GM12878 (cell line): Measurements from ENCODE around the gene TSEN54. TPM values are rescaled to one million over a fixed set of nuclear protein-coding genes. Genes with fewer than 3 reads are reported as not detected.

ENCODE experiments used
- ATAC-seq: fragments of 200-7000 bp; cut with Tn5 transposase; 3 replicates; pipeline ENCODE4 v1.9.1; 2020; ENCODE audit warnings: mild to moderate bottlenecking, moderate library complexity
- BruUV-seq: library from RNA; stranded (reverse); fragments of 400-500 nt; replicated peaks from 2 replicates; lab custom pipeline; 2021; lab: Mats Ljungman, UMichigan
- CTCF ChIA-PET: fragments of 300-600 bp; sonication (Branson Sonifier 250); formaldehyde crosslinking; extraction: SDS; loops from one replicate; lab custom pipeline; 2021; ENCODE audit warnings: inconsistent platforms; lab: Yijun Ruan, JAX
- POLR2A ChIA-PET: fragments of 350-600 bp; formaldehyde crosslinking; extraction: SDS; loops from one replicate; lab custom pipeline; 2021; ENCODE audit warnings: inconsistent platforms; lab: Charles Lee
- RAD21 ChIA-PET: fragments of 300-600 bp; sonication (Branson Sonifier 250); formaldehyde crosslinking; loops from one replicate; lab custom pipeline; 2023; ENCODE audit warnings: antibody characterized with exemption; ENCODE audit not compliant: unreplicated experiment; lab: Charles Lee
- SMC1A ChIA-PET: fragments of 300-600 bp; sonication (Branson Sonifier 250); formaldehyde crosslinking; loops from one replicate; lab custom pipeline; 2023; ENCODE audit not compliant: unreplicated experiment, uncharacterized antibody; lab: Charles Lee
- DNase-seq: peaks from one replicate; pipeline ENCODE4 v3.0.0-alpha.2; 2011; ENCODE audit warnings: low read depth, low spot score
- FAIRE-seq: peaks from 3 replicates; lab custom pipeline; 2011; peaks lifted over from hg19 to GRCh38; lab: Jason Lieb, UNC
- H2AFZ ChIP-seq: 2 replicates; pipeline ENCODE4 v1.6.0; 2011; ENCODE audit warnings: low read depth, low read length, control low read depth; ENCODE audit not compliant: control insufficient read depth
- H3K27ac ChIP-seq: 2 replicates; pipeline ENCODE4 v1.5.1; 2011; ENCODE audit warnings: control low read depth; ENCODE audit not compliant: control insufficient read depth, insufficient read depth
- H3K27me3 ChIP-seq, 2 experiments: replicated peaks in 1 of 2; 2 replicates each; pipeline versions ENCODE4 v1.6.0 to v1.6.1; 2011; ENCODE audit warnings: low read length in 1 of 2; ENCODE audit not compliant: control insufficient read depth in 2 of 2, insufficient read depth in 2 of 2
- H3K36me3 ChIP-seq, 2 experiments: 2 replicates each; pipeline ENCODE4 v1.5.1; 2011; ENCODE audit warnings: low read length in 1 of 2; ENCODE audit not compliant: control insufficient read depth in 2 of 2, insufficient read depth in 2 of 2
- H3K4me1 ChIP-seq: 2 replicates; pipeline ENCODE4 v1.6.1; 2011; ENCODE audit warnings: mild to moderate bottlenecking, low read length, moderate library complexity, mixed read lengths; ENCODE audit not compliant: control insufficient read depth, insufficient read depth
- H3K4me2 ChIP-seq: 2 replicates; pipeline ENCODE4 v1.6.0; 2011; ENCODE audit warnings: control low read depth; ENCODE audit not compliant: control insufficient read depth, insufficient read depth
- H3K4me3 ChIP-seq: fragments of 200-600 bp; sonication (generic); 2 replicates; pipeline ENCODE4 v1.5.1; 2016
- H3K79me2 ChIP-seq: 2 replicates; pipeline ENCODE4 v1.6.0; 2011; ENCODE audit warnings: low read length; ENCODE audit not compliant: control insufficient read depth, insufficient read depth
- H3K9ac ChIP-seq: 2 replicates; pipeline ENCODE4 v1.8.0; 2011; ENCODE audit warnings: low read length, control low read depth, mixed read lengths; ENCODE audit not compliant: control insufficient read depth, insufficient read depth
- H3K9me3 ChIP-seq: replicated peaks from 3 replicates; pipeline ENCODE4 v1.5.1; 2011; ENCODE audit warnings: mild to moderate bottlenecking, low read length; ENCODE audit not compliant: control insufficient read depth, insufficient read depth
- H4K20me1 ChIP-seq: 2 replicates; pipeline ENCODE4 v1.6.0; 2011; ENCODE audit not compliant: control insufficient read depth, insufficient read depth
- CEBPB ChIP-seq, 2 experiments: fragments of 150-350 bp in 1 of 2; IDR thresholded peaks; 2 replicates each; pipeline ENCODE4 v1.6.1; 2012 to 2014; ENCODE audit warnings: low read depth in 2 of 2, low read length in 2 of 2, borderline replicate concordance in 1 of 2, inconsistent platforms in 1 of 2
- CHD2 ChIP-seq: IDR thresholded peaks from 2 replicates; pipeline ENCODE4 v1.6.1; 2011; ENCODE audit warnings: low read depth, low read length, improper control_type of control experiment, borderline replicate concordance
- FOXK2 ChIP-seq: fragments of 450-650 bp; IDR thresholded peaks from 2 replicates; pipeline ENCODE4 v1.6.1; 2017; ENCODE audit warnings: mild to moderate bottlenecking, moderate library complexity
- NR2C2 ChIP-seq: IDR thresholded peaks from 2 replicates; pipeline ENCODE4 v1.6.1; 2011; ENCODE audit warnings: borderline replicate concordance, low read depth; ENCODE audit not compliant: control insufficient read depth, insufficient read length
- POLR2A ChIP-seq: IDR thresholded peaks from 2 replicates; pipeline ENCODE4 v1.6.1; 2011; ENCODE audit warnings: low read depth, mild to moderate bottlenecking, low read length
- SUZ12 ChIP-seq: fragments of 200-600 bp; sonication (generic); IDR thresholded peaks from one replicate; pipeline ENCODE4 v1.6.1; 2018; ENCODE audit warnings: antibody characterized with exemption, mild to moderate bottlenecking; ENCODE audit not compliant: unreplicated experiment
- WRNIP1 ChIP-seq: IDR thresholded peaks from 2 replicates; pipeline ENCODE4 v1.6.1; 2011; ENCODE audit warnings: low read depth, low read length, improper control_type of control experiment, borderline replicate concordance
- ZZZ3 ChIP-seq: IDR thresholded peaks from 2 replicates; pipeline ENCODE4 v1.6.1; 2011; ENCODE audit warnings: low read depth; ENCODE audit not compliant: control insufficient read depth, insufficient read length
- WGBS: methylation state at CpG from one replicate; pipeline ENCODE4 v1.1.6; 2016; ENCODE audit warnings: low lambda C conversion rate; ENCODE audit not compliant: insufficient replicate concordance, insufficient coverage; ENCODE audit errors: missing lambda C conversion rate; 5-methylcytosine and 5-hydroxymethylcytosine counted together
- in situ Hi-C: fragments of 300-500 bp; cut with MboI; formaldehyde crosslinking; loops from 9 replicates; pipeline ENCODE4 v1.14.3; 2018; ENCODE audit warnings: mixed read lengths
- intact Hi-C: fragments of 100-400 bp; cut with micrococcal nuclease; formaldehyde crosslinking; loops from one replicate; pipeline ENCODE4 v1.14.2; 2022; ENCODE audit not compliant: unreplicated experiment
- polyA plus RNA-seq, 11 experiments: library from polyadenylated mRNA; depleted of rRNA in 4 of 11; unstranded in 6 of 11; stranded (reverse) in 5 of 11; fragments of >200 nt; fragmentation: Nextera tagmentation in 4 of 11; fragmentation: Illumina TruSeq in 1 of 11; extraction: Ambion mirVana in 4 of 11; extraction: Trizol in 1 of 11; gene quantifications; 1 replicate in 1 of 11; 2 replicates in 10 of 11; pipeline versions ENCODE4 v1.2.1 to v1.2.3, GENCODE V29; 2011 to 2016; ENCODE audit warnings: inconsistent platforms in 2 of 11, missing spikeins in 2 of 11, low read depth in 1 of 11
- total RNA-seq, 4 experiments: library from RNA; depleted of rRNA in 3 of 4; stranded (reverse); fragments of >200 nt in 3 of 4; fragmentation: Illumina TruSeq in 1 of 4; extraction: Trizol in 1 of 4; gene quantifications; 2 replicates each; pipeline versions ENCODE4 v1.2.1 to v1.2.3, GENCODE V29; 2013 to 2021
- TF ChIP-seq, protein P1 (sequence below): fragments of 450-650 bp; formaldehyde crosslinking; IDR thresholded peaks from 2 replicates; pipeline ENCODE4 v1.4.0; 2022; ENCODE audit warnings: mild to moderate bottlenecking, moderate library complexity
- TF ChIP-seq, protein P2 (sequence below): fragments of 450-650 bp; IDR thresholded peaks from 2 replicates; pipeline ENCODE4 v1.6.1; 2017; ENCODE audit warnings: low read depth, mild to moderate bottlenecking, moderate library complexity
- TF ChIP-seq, protein P3 (sequence below): fragments of 450-650 bp; IDR thresholded peaks from 2 replicates; pipeline ENCODE4 v1.6.1; 2017; ENCODE audit warnings: mild to moderate bottlenecking, low read depth, inconsistent platforms; ENCODE audit not compliant: poor library complexity, severe bottlenecking
- TF ChIP-seq, protein P4 (sequence below): IDR thresholded peaks from 2 replicates; pipeline ENCODE4 v1.6.1; 2012; ENCODE audit warnings: low read length, inconsistent platforms

The TSEN54 gene
- total and polyA plus RNA-seq, 10 of the 15 experiments (the other 5 are each of a cell fraction or from before 2014, with no cell fraction given) = 7.1 to 48.0 (median 41.1) TPM

DNA sequence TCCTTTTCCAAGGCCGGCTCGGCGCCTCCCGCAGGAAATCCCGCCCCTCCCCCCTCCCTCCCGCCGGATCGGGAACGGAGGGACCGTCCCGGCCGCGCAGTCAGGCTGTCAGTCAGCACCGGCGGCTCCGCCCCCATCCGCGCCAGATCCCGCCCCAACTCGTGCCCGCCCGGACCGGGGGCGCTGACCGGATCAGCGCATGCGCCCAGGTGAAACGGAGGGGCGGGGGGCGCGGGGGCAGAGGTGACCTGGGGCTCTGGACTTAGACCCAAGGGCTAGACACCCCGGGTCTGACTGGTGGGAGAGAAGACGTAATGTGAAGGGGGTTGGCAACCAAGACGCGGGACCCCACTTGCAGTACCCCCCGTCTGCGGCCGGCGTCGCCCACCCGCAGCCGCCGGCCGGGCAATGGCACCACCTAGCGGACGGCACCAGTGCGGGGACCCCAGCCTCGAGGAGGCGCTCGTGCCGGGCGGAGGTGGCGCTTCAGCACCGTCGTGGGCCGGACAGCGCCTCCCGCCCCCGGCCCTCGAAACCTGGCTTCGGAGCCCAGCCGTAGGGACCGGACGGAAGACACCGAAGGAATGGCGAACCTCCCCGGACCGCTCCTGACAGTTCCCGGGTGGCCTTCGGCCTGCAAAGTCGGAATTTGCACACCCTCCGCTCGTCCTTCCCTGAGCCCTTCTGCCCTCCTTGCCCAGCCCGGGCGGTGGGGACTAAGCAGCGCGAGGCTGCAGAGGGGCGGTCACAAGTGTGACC lies 653 bp upstream of the TSEN54 start, which contains the start of gene CASKIN2:
CASKIN2 (minus strand) TSS at position 42 of the 759 bp plus-strand sequence. CDS start 1,733 bp downstream, outside the sequence.
- ChIA-PET RAD21 (interaction anchor here (0.7 to 1.8 kb wide), 16 partner anchors 10 to 245 kb away, joined by 3 to 14 read pairs (median 4); partner anchors contain the start of genes GRB2, LLGL2, MIF4GD and SMIM5), POLR2A (interaction anchor here (0.6 to 1.4 kb wide), 7 partner anchors 10 to 453 kb away, joined by 3 to 4 read pairs (median 3); partner anchors contain the start of genes LLGL2 and WBP2), CTCF (interaction anchor here (0.6 to 2.1 kb wide), 17 partner anchors 8 to 245 kb away, joined by 3 to 21 read pairs (median 5); partner anchors contain the start of genes LLGL2, MIF4GD, MYO15B and SLC25A19), SMC1A (interaction anchor here (1.0 to 1.8 kb wide), 8 partner anchors 9 to 219 kb away, joined by 3 to 8 read pairs (median 4); partner anchors contain the start of genes LLGL2 and TMEM94)
- Histone ChIP-seq H2AFZ (peak within 1 kb of the TSS; percentile 94), H3K4me1 (peaks cover 20% of the 10 kb centered on the region), H3K27me3 (no peaks in the 10 kb centered on the region), H3K36me3 (no peaks in the 10 kb centered on the region; a peak in 1 of 4 replicates), H3K4me2 (peak within 1 kb of the TSS; percentile 100), H3K27ac (peak within 1 kb of the TSS; percentile 10; the same call in 1 of the 2 replicates), H3K4me3 (peak within 1 kb of the TSS; percentile 90), H3K9me3 (no peaks in the 10 kb centered on the region), H4K20me1 (no peaks in the 10 kb centered on the region), H3K79me2 (peaks cover 14% of the 10 kb centered on the region), H3K9ac (peak within 1 kb of the TSS; percentile 44; the same call in 1 of the 2 replicates)
- peak; percentile 61 for FAIRE-seq
- in situ Hi-C loops (no loop called here), intact Hi-C loops (loop anchor here (1.0 to 10.0 kb wide), 3 partner anchors 73 to 251 kb away; partner anchors contain the start of genes GGA3 and MRPS7)
- 2% methylated on average over 57 of the region's 78 CpGs for WGBS
- peak; percentile 71 for ATAC-seq
- peak; percentile 30 for DNase-seq
- no TSS peak for BruUV-seq
- TF ChIP-seq NR2C2 = no peak
- TF ChIP-seq, protein P1, sequence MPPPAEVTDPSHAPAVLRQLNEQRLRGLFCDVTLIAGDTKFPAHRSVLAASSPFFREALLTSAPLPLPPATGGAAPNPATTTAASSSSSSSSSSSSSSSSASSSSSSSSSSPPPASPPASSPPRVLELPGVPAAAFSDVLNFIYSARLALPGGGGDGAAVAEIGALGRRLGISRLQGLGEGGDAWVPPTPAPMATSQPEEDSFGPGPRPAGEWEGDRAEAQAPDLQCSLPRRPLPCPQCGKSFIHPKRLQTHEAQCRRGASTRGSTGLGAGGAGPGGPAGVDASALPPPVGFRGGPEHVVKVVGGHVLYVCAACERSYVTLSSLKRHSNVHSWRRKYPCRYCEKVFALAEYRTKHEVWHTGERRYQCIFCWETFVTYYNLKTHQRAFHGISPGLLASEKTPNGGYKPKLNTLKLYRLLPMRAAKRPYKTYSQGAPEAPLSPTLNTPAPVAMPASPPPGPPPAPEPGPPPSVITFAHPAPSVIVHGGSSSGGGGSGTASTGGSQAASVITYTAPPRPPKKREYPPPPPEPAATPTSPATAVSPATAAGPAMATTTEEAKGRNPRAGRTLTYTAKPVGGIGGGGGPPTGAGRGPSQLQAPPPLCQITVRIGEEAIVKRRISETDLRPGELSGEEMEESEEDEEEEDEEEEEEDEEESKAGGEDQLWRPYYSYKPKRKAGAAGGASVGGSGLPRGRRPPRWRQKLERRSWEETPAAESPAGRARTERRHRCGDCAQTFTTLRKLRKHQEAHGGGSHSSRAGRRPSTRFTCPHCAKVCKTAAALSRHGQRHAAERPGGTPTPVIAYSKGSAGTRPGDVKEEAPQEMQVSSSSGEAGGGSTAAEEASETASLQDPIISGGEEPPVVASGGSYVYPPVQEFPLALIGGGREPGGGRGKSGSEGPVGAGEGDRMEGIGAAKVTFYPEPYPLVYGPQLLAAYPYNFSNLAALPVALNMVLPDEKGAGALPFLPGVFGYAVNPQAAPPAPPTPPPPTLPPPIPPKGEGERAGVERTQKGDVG = no peak
- TF ChIP-seq, protein P2, sequence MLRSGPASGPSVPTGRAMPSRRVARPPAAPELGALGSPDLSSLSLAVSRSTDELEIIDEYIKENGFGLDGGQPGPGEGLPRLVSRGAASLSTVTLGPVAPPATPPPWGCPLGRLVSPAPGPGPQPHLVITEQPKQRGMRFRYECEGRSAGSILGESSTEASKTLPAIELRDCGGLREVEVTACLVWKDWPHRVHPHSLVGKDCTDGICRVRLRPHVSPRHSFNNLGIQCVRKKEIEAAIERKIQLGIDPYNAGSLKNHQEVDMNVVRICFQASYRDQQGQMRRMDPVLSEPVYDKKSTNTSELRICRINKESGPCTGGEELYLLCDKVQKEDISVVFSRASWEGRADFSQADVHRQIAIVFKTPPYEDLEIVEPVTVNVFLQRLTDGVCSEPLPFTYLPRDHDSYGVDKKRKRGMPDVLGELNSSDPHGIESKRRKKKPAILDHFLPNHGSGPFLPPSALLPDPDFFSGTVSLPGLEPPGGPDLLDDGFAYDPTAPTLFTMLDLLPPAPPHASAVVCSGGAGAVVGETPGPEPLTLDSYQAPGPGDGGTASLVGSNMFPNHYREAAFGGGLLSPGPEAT = no peak
- TF ChIP-seq, protein P3, sequence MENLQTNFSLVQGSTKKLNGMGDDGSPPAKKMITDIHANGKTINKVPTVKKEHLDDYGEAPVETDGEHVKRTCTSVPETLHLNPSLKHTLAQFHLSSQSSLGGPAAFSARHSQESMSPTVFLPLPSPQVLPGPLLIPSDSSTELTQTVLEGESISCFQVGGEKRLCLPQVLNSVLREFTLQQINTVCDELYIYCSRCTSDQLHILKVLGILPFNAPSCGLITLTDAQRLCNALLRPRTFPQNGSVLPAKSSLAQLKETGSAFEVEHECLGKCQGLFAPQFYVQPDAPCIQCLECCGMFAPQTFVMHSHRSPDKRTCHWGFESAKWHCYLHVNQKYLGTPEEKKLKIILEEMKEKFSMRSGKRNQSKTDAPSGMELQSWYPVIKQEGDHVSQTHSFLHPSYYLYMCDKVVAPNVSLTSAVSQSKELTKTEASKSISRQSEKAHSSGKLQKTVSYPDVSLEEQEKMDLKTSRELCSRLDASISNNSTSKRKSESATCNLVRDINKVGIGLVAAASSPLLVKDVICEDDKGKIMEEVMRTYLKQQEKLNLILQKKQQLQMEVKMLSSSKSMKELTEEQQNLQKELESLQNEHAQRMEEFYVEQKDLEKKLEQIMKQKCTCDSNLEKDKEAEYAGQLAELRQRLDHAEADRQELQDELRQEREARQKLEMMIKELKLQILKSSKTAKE = no peak
- TF ChIP-seq CHD2 = 0 out of 2 replicates have a peak, but pooled peaks have one; percentile 44
- TF ChIP-seq WRNIP1 = no peak
- TF ChIP-seq POLR2A = no peak
- TF ChIP-seq CEBPB (IDR thresholded peaks at IDR 0.05; ENCODE audit: borderline replicate concordance in 1 of 2, low read depth in 2 of 2, low read length in 2 of 2) = no peak
- TF ChIP-seq, protein P4, sequence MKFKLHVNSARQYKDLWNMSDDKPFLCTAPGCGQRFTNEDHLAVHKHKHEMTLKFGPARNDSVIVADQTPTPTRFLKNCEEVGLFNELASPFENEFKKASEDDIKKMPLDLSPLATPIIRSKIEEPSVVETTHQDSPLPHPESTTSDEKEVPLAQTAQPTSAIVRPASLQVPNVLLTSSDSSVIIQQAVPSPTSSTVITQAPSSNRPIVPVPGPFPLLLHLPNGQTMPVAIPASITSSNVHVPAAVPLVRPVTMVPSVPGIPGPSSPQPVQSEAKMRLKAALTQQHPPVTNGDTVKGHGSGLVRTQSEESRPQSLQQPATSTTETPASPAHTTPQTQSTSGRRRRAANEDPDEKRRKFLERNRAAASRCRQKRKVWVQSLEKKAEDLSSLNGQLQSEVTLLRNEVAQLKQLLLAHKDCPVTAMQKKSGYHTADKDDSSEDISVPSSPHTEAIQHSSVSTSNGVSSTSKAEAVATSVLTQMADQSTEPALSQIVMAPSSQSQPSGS = no peak
- no peak for TF ChIP-seq FOXK2
- no peak for TF ChIP-seq SUZ12
- no peak for TF ChIP-seq ZZZ3
